Caco-2 (cell line): ENCODE results near the gene PTPN7. TPM values are rescaled to one million over a fixed set of nuclear protein-coding genes. Genes with fewer than 3 reads are reported as not detected.

Source experiments
- BruUV-seq: library from RNA; stranded (reverse); fragments of 400-500 nt; replicated peaks from 2 replicates; lab custom pipeline; 2021; lab: Mats Ljungman, UMichigan
- CTCF ChIA-PET: fragments of 300-600 bp; sonication (Branson Sonifier 250); formaldehyde crosslinking; loops from one replicate; lab custom pipeline; 2022; ENCODE audit warnings: antibody characterized with exemption; lab: Charles Lee
- POLR2A ChIA-PET: fragments of 300-600 bp; sonication (Branson Sonifier 250); formaldehyde crosslinking; loops from one replicate; lab custom pipeline; 2022; ENCODE audit warnings: antibody characterized with exemption; lab: Charles Lee
- DNase-seq, 2 experiments: peaks; one replicate each; pipeline versions ENCODE4 v3.0.0 to v3.0.0-alpha.2; 2020 to 2022
- H3K27me3 ChIP-seq: replicated peaks from 2 replicates; pipeline ENCODE4 v1.6.0; 2011; ENCODE audit warnings: low read length; ENCODE audit not compliant: control insufficient read depth, insufficient read depth
- H3K36me3 ChIP-seq: 2 replicates; pipeline ENCODE4 v1.5.1; 2011; ENCODE audit warnings: low read length; ENCODE audit not compliant: control insufficient read depth, insufficient read depth
- H3K4me1 ChIP-seq: fragments of 250-450 bp; sonication (Bioruptor Pico); 2 replicates; pipeline ENCODE4 v1.5.1; 2020; ENCODE audit warnings: mild to moderate bottlenecking
- H3K4me3 ChIP-seq: 2 replicates; pipeline ENCODE4 v1.5.1; 2011; ENCODE audit warnings: low read depth, mild to moderate bottlenecking, control low read depth, low read length
- H3K9me3 ChIP-seq: fragments of 250-450 bp; sonication (Bioruptor Pico); 2 replicates; pipeline ENCODE4 v1.5.1; 2020; ENCODE audit warnings: mild to moderate bottlenecking, moderate library complexity
- H3K27ac Mint-ChIP-seq: one replicate; pipeline ENCODE4 v1.8.0; 2022; ENCODE audit warnings: mixed read lengths; ENCODE audit not compliant: unreplicated experiment
- H3K27me3 Mint-ChIP-seq: one replicate; pipeline ENCODE4 v1.8.0; 2022; ENCODE audit warnings: mixed read lengths; ENCODE audit not compliant: insufficient read depth, unreplicated experiment
- H3K36me3 Mint-ChIP-seq: one replicate; pipeline ENCODE4 v1.8.0; 2022; ENCODE audit warnings: mild to moderate bottlenecking, mixed read lengths; ENCODE audit not compliant: insufficient read depth, unreplicated experiment
- H3K4me1 Mint-ChIP-seq: one replicate; pipeline ENCODE4 v1.8.0; 2022; ENCODE audit warnings: low read depth, mixed read lengths; ENCODE audit not compliant: unreplicated experiment
- H3K4me3 Mint-ChIP-seq: one replicate; pipeline ENCODE4 v1.8.0; 2022; ENCODE audit warnings: mild to moderate bottlenecking, moderate library complexity, mixed read lengths; ENCODE audit not compliant: unreplicated experiment
- H3K9me3 Mint-ChIP-seq: one replicate; pipeline ENCODE4 v1.8.0; 2022; ENCODE audit warnings: mixed read lengths; ENCODE audit not compliant: unreplicated experiment
- CTCF ChIP-seq, 2 experiments: fragments of 200-600 bp in 1 of 2; IDR thresholded peaks; 1 replicate in 1 of 2; 2 replicates in 1 of 2; pipeline versions ENCODE4 v1.5.1 to v1.8.0; 2011 to 2022; ENCODE audit warnings: antibody characterized with exemption in 1 of 2, control low read depth in 1 of 2, inconsistent platforms in 1 of 2, low read depth in 1 of 2, low read length in 1 of 2, mild to moderate bottlenecking in 1 of 2, moderate library complexity in 1 of 2; ENCODE audit not compliant: insufficient read depth in 1 of 2, severe bottlenecking in 1 of 2, unreplicated experiment in 1 of 2
- intact Hi-C: fragments of 100-400 bp; cut with micrococcal nuclease; formaldehyde crosslinking; loops from one replicate; pipeline ENCODE4 v1.10.0; 2022; ENCODE audit not compliant: unreplicated experiment
- total RNA-seq: library from RNA; stranded (reverse); gene quantifications from 2 replicates; pipeline ENCODE4 v1.2.3, GENCODE V29; 2022

Gene PTPN7
- total RNA-seq, 1 experiment from 2014 or later, result not detected

GRCh38 chr1:202155478-202156021 lies 4.9 kb downstream of the PTPN7 start:
- no peaks in the 10 kb centered on the region for H3K4me1 Mint-ChIP-seq
- Histone ChIP-seq H3K4me3 (no peak overlapping the region), H3K36me3 (no peaks in the 10 kb centered on the region), H3K27me3 (no peaks in the 10 kb centered on the region), H3K4me1 (no peaks in the 10 kb centered on the region), H3K9me3 (no peaks in the 10 kb centered on the region)
- DNase-seq, result no peak
- no peak for TF ChIP-seq CTCF (IDR thresholded peaks at IDR 0.05; ENCODE audit: insufficient read depth in 1 of 2, low read depth in 1 of 2, low read length in 1 of 2, severe bottlenecking in 1 of 2, unreplicated experiment in 1 of 2)
- ChIA-PET CTCF (interaction anchor here (1.0 to 1.2 kb wide), 5 partner anchors 10 to 260 kb away, joined by 3 to 4 read pairs (median 3); no protein-coding TSS in a partner anchor), POLR2A (no interaction called here)
- H3K27me3 Mint-ChIP-seq, result no peaks in the 10 kb centered on the region
- no peak overlapping the region for H3K27ac Mint-ChIP-seq
- no peaks in the 10 kb centered on the region for H3K9me3 Mint-ChIP-seq
- BruUV-seq, result no TSS peak
- no peak overlapping the region for H3K4me3 Mint-ChIP-seq
- no peaks in the 10 kb centered on the region for H3K36me3 Mint-ChIP-seq
- intact Hi-C loops, result no loop called here

- no peak overlapping the region for H3K27ac Mint-ChIP-seq
- Histone ChIP-seq H3K4me3 (no peak overlapping the region), H3K9me3 (no peaks in the 10 kb centered on the region), H3K27me3 (no peaks in the 10 kb centered on the region), H3K4me1 (no peaks in the 10 kb centered on the region), H3K36me3 (no peaks in the 10 kb centered on the region)
- H3K36me3 Mint-ChIP-seq, result no peaks in the 10 kb centered on the region
- DNase-seq, result peak; percentile 41 to 47
- H3K27me3 Mint-ChIP-seq, result no peaks in the 10 kb centered on the region
- no peaks in the 10 kb centered on the region for H3K4me1 Mint-ChIP-seq
- no peaks in the 10 kb centered on the region for H3K9me3 Mint-ChIP-seq
- ChIA-PET CTCF (interaction anchor here (1.0 to 1.2 kb wide), 5 partner anchors 11 to 259 kb away, joined by 3 to 4 read pairs (median 3); no protein-coding TSS in a partner anchor), POLR2A (no interaction called here)
- TF ChIP-seq CTCF (IDR thresholded peaks at IDR 0.05; ENCODE audit: insufficient read depth in 1 of 2, low read depth in 1 of 2, low read length in 1 of 2, severe bottlenecking in 1 of 2, unreplicated experiment in 1 of 2), result peak in 1 of 2 experiments; percentile 31
- H3K4me3 Mint-ChIP-seq, result no peak overlapping the region
- no TSS peak for BruUV-seq
- intact Hi-C loops, result no loop called here
Observed at GRCh38 chr1:202154766-202155477, 5.5 kb downstream of the PTPN7 start.

- POLR2A ChIA-PET, result no interaction called here
Observed at GRCh38 chr1:202154148-202154765, 6.1 kb downstream of the PTPN7 start.

More at GRCh38 chr1:202154148-202154765, 6.1 kb downstream of the PTPN7 start:
- Histone ChIP-seq H3K4me3 (no peak overlapping the region), H3K36me3 (no peaks in the 10 kb centered on the region), H3K4me1 (no peaks in the 10 kb centered on the region), H3K9me3 (no peaks in the 10 kb centered on the region), H3K27me3 (no peaks in the 10 kb centered on the region)
- no TSS peak for BruUV-seq
- no peak for TF ChIP-seq CTCF (IDR thresholded peaks at IDR 0.05; ENCODE audit: insufficient read depth in 1 of 2, low read depth in 1 of 2, low read length in 1 of 2, severe bottlenecking in 1 of 2, unreplicated experiment in 1 of 2)
- Mint-ChIP-seq H3K36me3 (no peaks in the 10 kb centered on the region), H3K4me1 (no peaks in the 10 kb centered on the region), H3K9me3 (no peaks in the 10 kb centered on the region), H3K4me3 (no peak overlapping the region), H3K27ac (no peak overlapping the region), H3K27me3 (no peaks in the 10 kb centered on the region)
- no peak for DNase-seq
- intact Hi-C loops, result no loop called here
- CTCF ChIA-PET, result interaction anchor here (1.0 to 1.2 kb wide), 4 partner anchors 12 to 258 kb away, joined by 3 to 4 read pairs (median 3); no protein-coding TSS in a partner anchor
